Spinal cord (tissue), 10 donors: Measurements from ENCODE around the gene CAMKMT. TPM values are rescaled to one million over a fixed set of nuclear protein-coding genes. Genes with fewer than 3 reads are reported as not detected.

Experiments
- DNase-seq, 6 donors: peaks; one replicate each; pipeline versions ENCODE4 v3.0.0 to v3.0.0-alpha.2; 2013 to 2015; ENCODE audit warnings: low spot score in 6 of 6, low read depth in 4 of 6
- H3K27ac ChIP-seq: one replicate; pipeline ENCODE4 v1.5.1; 2013; ENCODE audit warnings: low read depth, low read length, control low read depth
- H3K27me3 ChIP-seq: one replicate; pipeline ENCODE4 v1.6.1; 2013; ENCODE audit warnings: low read length; ENCODE audit not compliant: control insufficient read depth, insufficient read depth
- H3K36me3 ChIP-seq: one replicate; pipeline ENCODE4 v1.6.1; 2013; ENCODE audit warnings: low read length; ENCODE audit not compliant: control insufficient read depth, insufficient read depth
- H3K4me1 ChIP-seq: one replicate; pipeline ENCODE4 v1.6.1; 2013; ENCODE audit warnings: low read length; ENCODE audit not compliant: control insufficient read depth, insufficient read depth
- H3K4me3 ChIP-seq: one replicate; pipeline ENCODE4 v1.5.1; 2013; ENCODE audit warnings: low read depth, low read length, control low read depth
- H3K9me3 ChIP-seq: one replicate; pipeline ENCODE4 v1.6.1; 2013; ENCODE audit warnings: low read length; ENCODE audit not compliant: control insufficient read depth, insufficient read depth
- WGBS: methylation state at CpG from one replicate; pipeline ENCODE4 v1.1.5; 2013; ENCODE audit warnings: missing lambda C conversion rate; ENCODE audit not compliant: insufficient coverage; 5-methylcytosine and 5-hydroxymethylcytosine counted together
- polyA plus RNA-seq, 2 donors: library from polyadenylated mRNA; unstranded; fragments of 120-200 nt; gene quantifications; one replicate each; pipeline ENCODE4 v1.2.1, GENCODE V29; 2013; ENCODE audit not compliant: insufficient read length in 2 of 2
- total RNA-seq, 2 donors: library from RNA; depleted of rRNA in 1 of 2; stranded (reverse); fragments of 120-200 nt in 1 of 2; fragments of >200 nt in 1 of 2; gene quantifications; one replicate each; pipeline versions ENCODE4 v1.2.3 to v1.2.4, GENCODE V29; 2013 to 2014
- donor health status: healthy.

Gene CAMKMT
- total and polyA plus RNA-seq, 4 donors = 8.0 to 16.8 (median 13.9) TPM

DNA sequence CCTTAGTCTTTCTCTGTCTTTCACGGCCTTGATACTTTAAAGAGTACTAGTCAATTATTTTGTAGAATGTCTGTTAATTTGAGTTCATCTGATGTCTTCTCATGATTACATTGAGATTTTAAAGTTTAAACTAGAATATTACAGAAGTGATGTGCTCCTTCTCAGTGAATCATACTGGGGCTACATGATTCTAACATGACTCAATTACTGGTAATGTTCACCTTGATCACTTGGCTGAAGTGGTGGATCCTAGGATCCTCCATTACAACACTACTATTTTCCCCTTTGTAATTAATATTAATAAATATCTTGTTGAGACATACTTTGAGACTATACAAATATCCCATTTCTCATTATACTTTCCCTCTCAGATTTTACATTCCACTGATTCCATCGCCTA, 148.5 kb downstream of the CAMKMT start:
- Histone ChIP-seq H3K36me3 (no peaks in the 10 kb centered on the region), H3K9me3 (no peaks in the 10 kb centered on the region), H3K4me1 (no peaks in the 10 kb centered on the region), H3K27ac (no peak overlapping the region), H3K27me3 (no peaks in the 10 kb centered on the region), H3K4me3 (no peak overlapping the region)
- DNase-seq = no peak
- WGBS = no CpG with 5 or more reads among the region's 2 CpGs

- no peak overlapping the region for H3K4me3 ChIP-seq
- H3K4me1 ChIP-seq = peaks cover 3% of the 10 kb centered on the region
- no peaks in the 10 kb centered on the region for H3K9me3 ChIP-seq
- 67% methylated on average over 1 of the region's 1 CpG for WGBS
- H3K27ac ChIP-seq = no peak overlapping the region
- DNase-seq = no peak
- H3K36me3 ChIP-seq = no peaks in the 10 kb centered on the region
- H3K27me3 ChIP-seq = no peaks in the 10 kb centered on the region
Observed at GRCh38 chr2:44515416-44515815, 153.7 kb downstream of the CAMKMT start.

- Histone ChIP-seq H3K36me3 (no peaks in the 10 kb centered on the region), H3K4me3 (no peak overlapping the region), H3K4me1 (peaks cover 3% of the 10 kb centered on the region), H3K27ac (no peak overlapping the region), H3K27me3 (no peaks in the 10 kb centered on the region), H3K9me3 (peaks cover 8% of the 10 kb centered on the region)
- no peak for DNase-seq
- WGBS = no CpG with 5 or more reads among the region's 1 CpG
Observed at GRCh38 chr2:44519026-44519425, 157.3 kb downstream of the CAMKMT start.

DNA sequence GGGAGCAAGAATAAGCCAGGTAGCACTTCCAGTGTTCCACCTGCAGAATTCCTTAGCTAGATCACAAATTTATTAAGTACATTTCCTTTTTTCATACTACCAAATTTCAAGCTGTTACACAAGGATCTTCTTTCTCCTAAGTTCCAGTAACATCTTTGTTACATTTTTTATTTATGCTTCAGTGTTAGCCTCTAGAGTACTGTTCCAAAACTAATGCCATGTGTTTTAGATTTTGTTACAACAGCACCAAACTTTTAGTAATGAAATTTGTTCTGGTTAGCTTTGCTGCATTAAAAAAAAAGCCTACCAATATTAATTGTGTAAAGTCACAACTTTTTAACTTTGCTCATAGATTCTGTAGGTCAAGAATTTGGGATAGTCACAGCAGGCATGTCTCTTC, 161.1 kb downstream of the CAMKMT start:
- Histone ChIP-seq H3K4me1 (no peaks in the 10 kb centered on the region), H3K36me3 (no peaks in the 10 kb centered on the region), H3K27ac (no peak overlapping the region), H3K9me3 (peaks cover 8% of the 10 kb centered on the region), H3K4me3 (no peak overlapping the region), H3K27me3 (no peaks in the 10 kb centered on the region)
- no peak for DNase-seq

GRCh38 chr2:44524347-44524926, 162.7 kb downstream of the CAMKMT start:
- Histone ChIP-seq H3K4me3 (no peak overlapping the region), H3K9me3 (peaks cover 8% of the 10 kb centered on the region), H3K4me1 (no peaks in the 10 kb centered on the region), H3K27me3 (no peaks in the 10 kb centered on the region), H3K36me3 (no peaks in the 10 kb centered on the region), H3K27ac (no peak overlapping the region)
- DNase-seq = no peak
- WGBS = no CpG with 5 or more reads among the region's 1 CpG

DNA sequence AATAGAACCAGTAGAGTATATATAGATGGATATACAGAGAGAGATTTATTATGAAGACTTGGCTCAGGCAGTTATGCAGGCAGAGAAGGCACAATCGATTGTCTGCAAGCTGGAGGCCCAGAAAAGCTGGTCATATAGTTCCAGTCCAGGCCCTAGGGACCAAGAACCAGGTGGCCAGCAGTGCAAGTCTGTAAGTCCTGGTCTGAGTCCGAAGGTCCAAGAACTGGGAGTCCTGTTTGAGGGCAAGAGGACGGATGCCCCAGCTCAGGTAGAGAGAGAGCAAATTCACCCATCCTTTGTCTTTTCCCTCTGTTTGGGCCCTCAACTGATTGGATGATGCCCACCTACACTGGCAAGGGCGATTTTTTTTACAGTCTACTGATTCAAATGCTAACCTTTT, 164.6 kb downstream of the CAMKMT start:
- H3K4me1 ChIP-seq = no peaks in the 10 kb centered on the region
- H3K9me3 ChIP-seq = peaks cover 8% of the 10 kb centered on the region
- no peak for DNase-seq
- H3K27ac ChIP-seq = no peak overlapping the region
- H3K36me3 ChIP-seq = no peaks in the 10 kb centered on the region
- no peak overlapping the region for H3K4me3 ChIP-seq
- 98% methylated on average over 4 of the region's 4 CpGs for WGBS
- H3K27me3 ChIP-seq = no peaks in the 10 kb centered on the region

- no CpG with 5 or more reads among the region's 1 CpG for WGBS
- no peak overlapping the region for H3K4me3 ChIP-seq
- no peaks in the 10 kb centered on the region for H3K4me1 ChIP-seq
- no peak overlapping the region for H3K27ac ChIP-seq
- no peaks in the 10 kb centered on the region for H3K9me3 ChIP-seq
- H3K27me3 ChIP-seq = no peaks in the 10 kb centered on the region
- H3K36me3 ChIP-seq = no peaks in the 10 kb centered on the region
- no peak for DNase-seq
Observed at GRCh38 chr2:44528595-44528994, 166.8 kb downstream of the CAMKMT start.

DNA sequence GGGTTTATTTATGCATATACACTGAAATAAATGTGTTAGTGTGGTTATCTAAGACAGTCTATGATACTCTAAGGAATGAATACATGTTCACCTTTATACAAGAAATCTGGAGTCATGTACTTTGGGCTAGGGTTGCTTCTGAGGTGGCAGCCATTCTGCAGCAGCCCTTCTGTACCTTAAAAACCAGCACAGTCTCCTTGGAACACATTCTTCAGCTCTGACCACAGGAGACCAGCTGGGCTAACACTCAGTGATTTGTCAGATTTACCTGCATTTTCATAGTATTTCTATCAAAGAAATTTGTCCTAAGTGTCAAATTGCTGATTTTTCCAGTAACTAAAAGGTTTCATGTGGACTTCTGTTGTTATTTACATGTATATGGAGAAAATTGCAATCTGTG, 167.7 kb downstream of the CAMKMT start:
- Histone ChIP-seq H3K27me3 (no peaks in the 10 kb centered on the region), H3K36me3 (no peaks in the 10 kb centered on the region), H3K27ac (no peak overlapping the region), H3K4me3 (no peak overlapping the region), H3K9me3 (no peaks in the 10 kb centered on the region), H3K4me1 (no peaks in the 10 kb centered on the region)
- DNase-seq = no peak

DNA sequence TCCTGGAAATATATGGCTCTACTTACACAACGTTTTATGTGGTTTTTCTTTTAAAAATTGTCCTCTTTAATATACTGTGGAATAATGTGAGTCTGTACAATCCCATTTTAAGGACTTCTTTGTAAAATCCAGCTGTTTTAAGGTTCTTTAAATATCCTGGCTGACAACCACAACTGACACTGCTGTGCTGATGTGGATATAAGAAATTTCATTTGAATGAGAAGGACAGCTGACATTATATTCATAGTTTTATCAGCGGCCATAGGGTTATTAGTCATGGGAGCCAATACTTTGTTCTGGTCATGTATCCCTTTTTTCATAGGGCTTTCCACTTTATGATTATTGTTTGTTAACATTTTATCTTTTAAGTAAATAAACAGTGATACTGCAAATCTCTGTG, 169.5 kb downstream of the CAMKMT start:
- Histone ChIP-seq H3K4me1 (no peaks in the 10 kb centered on the region), H3K36me3 (no peaks in the 10 kb centered on the region), H3K27me3 (no peaks in the 10 kb centered on the region), H3K4me3 (no peak overlapping the region), H3K9me3 (no peaks in the 10 kb centered on the region), H3K27ac (no peak overlapping the region)
- DNase-seq = no peak
- no CpG with 5 or more reads among the region's 2 CpGs for WGBS

DNA sequence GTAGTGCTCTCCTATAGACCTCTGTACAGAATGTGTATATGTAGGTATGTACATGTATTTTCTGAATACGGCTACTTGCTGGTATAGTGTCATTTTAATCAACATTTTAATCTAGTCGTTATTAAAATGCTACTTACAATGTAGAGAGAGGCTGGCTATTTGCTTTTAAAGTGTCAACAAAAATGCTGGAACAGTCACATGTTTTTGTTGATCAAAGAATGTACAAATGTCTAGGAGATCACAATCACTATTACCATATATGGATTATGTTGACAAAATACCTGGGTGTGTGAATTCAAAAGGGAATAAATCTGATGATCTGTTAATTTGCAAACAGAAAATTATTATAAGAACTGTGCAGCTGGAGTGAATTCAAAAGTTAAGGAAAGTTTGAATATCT, 170.3 kb downstream of the CAMKMT start:
- no peak overlapping the region for H3K4me3 ChIP-seq
- H3K36me3 ChIP-seq = no peaks in the 10 kb centered on the region
- H3K9me3 ChIP-seq = no peaks in the 10 kb centered on the region
- no peaks in the 10 kb centered on the region for H3K4me1 ChIP-seq
- H3K27me3 ChIP-seq = no peaks in the 10 kb centered on the region
- no CpG with 5 or more reads among the region's 2 CpGs for WGBS
- H3K27ac ChIP-seq = no peak overlapping the region
- DNase-seq = no peak
